Measurements from ENCODE around the gene PITPNM3. TPM values are rescaled to one million over a fixed set of nuclear protein-coding genes. Genes with fewer than 3 reads are reported as not detected.

Gene PITPNM3
- total RNA-seq, 2 donors from 2014 or later: 1.3 to 3.4 TPM

- 64% methylated on average over 6 to 9 of the region's 9 CpGs for WGBS, 2 donors
These were observed 6.8 kb downstream of the PITPNM3 start for GRCh38 chr17:6549384-6550036.

GRCh38 chr17:6548578-6549330, 7.6 kb downstream of the PITPNM3 start:
- H3K27ac ChIP-seq: peak overlapping the region in 1 of 4 donors; percentile 1
- no peak overlapping the region for H3K4me3 ChIP-seq
- H3K4me1 ChIP-seq: peaks cover 15% of the 10 kb centered on the region
- H3K27me3 ChIP-seq: no peaks in the 10 kb centered on the region
- peak in 3 of 4 donors; percentile 24 to 33 (median 28) for DNase-seq
- no peak for ATAC-seq
- no peaks in the 10 kb centered on the region for H3K36me3 ChIP-seq (replicated peaks in 1 of 2; ENCODE audit: insufficient read depth in 1 of 2, low read depth in 2 of 2)
- intact Hi-C loops (cut with DNase I): no loop called here
- peak in 1 of 3 donors; percentile 12 for TF ChIP-seq POLR2A (IDR thresholded peaks at IDR 0.05)
- TF ChIP-seq CTCF (IDR thresholded peaks at IDR 0.05): no peak
- no peaks in the 10 kb centered on the region for H3K9me3 ChIP-seq
- 67 to 75% methylated on average over 11 of the region's 11 CpGs for WGBS, 2 donors

More at GRCh38 chr17:6549384-6550036, 6.8 kb downstream of the PITPNM3 start:
- no peak overlapping the region for H3K4me3 ChIP-seq
- no peaks in the 10 kb centered on the region for H3K36me3 ChIP-seq (replicated peaks in 1 of 2; ENCODE audit: insufficient read depth in 1 of 2, low read depth in 2 of 2)
- TF ChIP-seq CTCF (IDR thresholded peaks at IDR 0.05) (no peak), POLR2A (IDR thresholded peaks at IDR 0.05) (no peak)
- no peak overlapping the region for H3K27ac ChIP-seq
- no peak for ATAC-seq
- H3K9me3 ChIP-seq: no peaks in the 10 kb centered on the region
- H3K4me1 ChIP-seq: peaks cover 15% of the 10 kb centered on the region
- intact Hi-C loops (cut with DNase I): no loop called here
- H3K27me3 ChIP-seq: no peaks in the 10 kb centered on the region
- DNase-seq: no peak

- no peak for TF ChIP-seq CTCF (IDR thresholded peaks at IDR 0.05)
- TF ChIP-seq POLR2A (IDR thresholded peaks at IDR 0.05): no peak
- H3K27ac ChIP-seq: peak overlapping the region in 1 of 4 donors; percentile 1
- 66 to 67% methylated on average over 5 of the region's 5 CpGs for WGBS, 2 donors
- H3K27me3 ChIP-seq: no peaks in the 10 kb centered on the region
- H3K4me3 ChIP-seq: no peak overlapping the region
- peaks cover 14% of the 10 kb centered on the region for H3K4me1 ChIP-seq
- no peaks in the 10 kb centered on the region for H3K36me3 ChIP-seq (replicated peaks in 1 of 2; ENCODE audit: insufficient read depth in 1 of 2, low read depth in 2 of 2)
- intact Hi-C loops (cut with DNase I): no loop called here
- DNase-seq (no peak), ATAC-seq (no peak)
- no peaks in the 10 kb centered on the region for H3K9me3 ChIP-seq
These were observed 8.3 kb downstream of the PITPNM3 start for GRCh38 chr17:6548034-6548433.

GRCh38 chr17:6547336-6547735, 9.0 kb downstream of the PITPNM3 start:
- Histone ChIP-seq H3K9me3 (no peaks in the 10 kb centered on the region), H3K27ac (no peak overlapping the region), H3K4me1 (peaks cover 7% of the 10 kb centered on the region), H3K4me3 (no peak overlapping the region), H3K36me3 (replicated peaks in 1 of 2; ENCODE audit: insufficient read depth in 1 of 2, low read depth in 2 of 2) (no peaks in the 10 kb centered on the region), H3K27me3 (no peaks in the 10 kb centered on the region)
- DNase-seq (no peak), ATAC-seq (no peak)
- intact Hi-C loops (cut with DNase I): no loop called here
- no peak for TF ChIP-seq POLR2A (IDR thresholded peaks at IDR 0.05)
- no peak for TF ChIP-seq CTCF (IDR thresholded peaks at IDR 0.05)
- 72 to 79% methylated on average over 6 of the region's 6 CpGs for WGBS, 2 donors
